ENCODE data around the gene OLR1. TPM values are rescaled to one million over a fixed set of nuclear protein-coding genes. Genes with fewer than 3 reads are reported as not detected.

Gene OLR1
- total RNA-seq, 1 experiment from 2014 or later = 0.74 TPM

- peaks cover 5% of the 10 kb centered on the region; the same call in 1 of the 2 replicates for H3K4me1 ChIP-seq (ENCODE audit: control insufficient read depth, insufficient read depth, low read length)
- no peaks in the 10 kb centered on the region for H3K36me3 ChIP-seq (ENCODE audit: control insufficient read depth, insufficient read depth, low read length)
- in situ Hi-C loops (cut with HindIII; ENCODE audit: low pct_unique_long_range_greater_than_20kb, low sequenced_read_pairs) (no loop called here), intact Hi-C loops (cut with micrococcal nuclease; ENCODE audit: unreplicated experiment) (no loop called here)
- no peak overlapping the region for H3K4me3 ChIP-seq (ENCODE audit: low read depth in 2 of 2, low read length in 2 of 2)
- CTCF ChIA-PET = no interaction called here
- DNase-seq (ENCODE audit: low read depth, low spot score) (no peak), ATAC-seq (no peak)
- BruUV-seq (replicated peaks) = no TSS peak
- no peaks in the 10 kb centered on the region for H3K27me3 ChIP-seq (ENCODE audit: control insufficient read depth, insufficient read depth, low read length)
- H3K9me3 ChIP-seq (ENCODE audit: control insufficient read depth, insufficient read depth, low read depth, low read length) = no peaks in the 10 kb centered on the region
- POLR2A ChIA-PET = no interaction called here
- TF ChIP-seq REST (IDR thresholded peaks at IDR 0.05; ENCODE audit: insufficient read depth in 1 of 2, low read depth in 2 of 2, low read length in 1 of 2) = no peak
- no peak for TF ChIP-seq CTCF (IDR thresholded peaks at IDR 0.05)
- TF ChIP-seq POLR2AphosphoS5 (IDR thresholded peaks at IDR 0.05; ENCODE audit: low read depth, low read length) = no peak
- TF ChIP-seq TCF7L2 (IDR thresholded peaks at IDR 0.05; ENCODE audit: low read depth, low read length) = no peak
- TF ChIP-seq SIN3A (IDR thresholded peaks at IDR 0.05; ENCODE audit: borderline replicate concordance, insufficient read depth, low read depth, low read length) = no peak
- H3K27ac ChIP-seq (ENCODE audit: low read length) = no peak overlapping the region
These were observed 16.0 kb downstream of the OLR1 start for GRCh38 chr12:10155966-10156365.

- Histone ChIP-seq H3K27ac (ENCODE audit: low read length) (peak overlapping the region; percentile 70), H3K9me3 (ENCODE audit: control insufficient read depth, insufficient read depth, low read depth, low read length) (no peaks in the 10 kb centered on the region), H3K4me1 (ENCODE audit: control insufficient read depth, insufficient read depth, low read length) (peaks cover 5% of the 10 kb centered on the region; the same call in 1 of the 2 replicates), H3K36me3 (ENCODE audit: control insufficient read depth, insufficient read depth, low read length) (no peaks in the 10 kb centered on the region), H3K4me3 (ENCODE audit: low read depth in 2 of 2, low read length in 2 of 2) (peak overlapping the region; percentile 53 to 66), H3K27me3 (ENCODE audit: control insufficient read depth, insufficient read depth, low read length) (no peaks in the 10 kb centered on the region)
- no peak for ATAC-seq
- DNase-seq (ENCODE audit: low read depth, low spot score) = no peak
- in situ Hi-C loops (cut with HindIII; ENCODE audit: low pct_unique_long_range_greater_than_20kb, low sequenced_read_pairs) (no loop called here), intact Hi-C loops (cut with micrococcal nuclease; ENCODE audit: unreplicated experiment) (no loop called here)
- TF ChIP-seq SIN3A (IDR thresholded peaks at IDR 0.05; ENCODE audit: borderline replicate concordance, insufficient read depth, low read depth, low read length) (no peak), REST (IDR thresholded peaks at IDR 0.05; ENCODE audit: insufficient read depth in 1 of 2, low read depth in 2 of 2, low read length in 1 of 2) (no peak), POLR2AphosphoS5 (IDR thresholded peaks at IDR 0.05; ENCODE audit: low read depth, low read length) (no peak), TCF7L2 (IDR thresholded peaks at IDR 0.05; ENCODE audit: low read depth, low read length) (no peak), CTCF (IDR thresholded peaks at IDR 0.05) (no peak)
- ChIA-PET POLR2A (no interaction called here), CTCF (interaction anchor here (0.7 to 0.8 kb wide), 2 partner anchors 36 to 45 kb away, joined by 3 to 4 read pairs; no protein-coding TSS in a partner anchor)
- no TSS peak for BruUV-seq (replicated peaks)
These were observed 17.8 kb downstream of the OLR1 start for GRCh38 chr12:10154145-10154496.

Measured in Panc1 (cell line).